Breast epithelium (tissue), 3 donors: Measurements from ENCODE around the gene PRPF40A.

Experiments
- POLR2A ChIP-seq: fragments of 450-650 bp; IDR thresholded peaks from one replicate; pipeline ENCODE4 v1.6.1; 2016; ENCODE audit warnings: antibody characterized with exemption, mild to moderate bottlenecking, moderate library complexity
- POLR2AphosphoS5 ChIP-seq, 3 donors: sonication (generic); formaldehyde crosslinking; IDR thresholded peaks; one replicate each; pipeline ENCODE4 v1.6.1; 2017; ENCODE audit warnings: antibody characterized with exemption in 3 of 3

DNA sequence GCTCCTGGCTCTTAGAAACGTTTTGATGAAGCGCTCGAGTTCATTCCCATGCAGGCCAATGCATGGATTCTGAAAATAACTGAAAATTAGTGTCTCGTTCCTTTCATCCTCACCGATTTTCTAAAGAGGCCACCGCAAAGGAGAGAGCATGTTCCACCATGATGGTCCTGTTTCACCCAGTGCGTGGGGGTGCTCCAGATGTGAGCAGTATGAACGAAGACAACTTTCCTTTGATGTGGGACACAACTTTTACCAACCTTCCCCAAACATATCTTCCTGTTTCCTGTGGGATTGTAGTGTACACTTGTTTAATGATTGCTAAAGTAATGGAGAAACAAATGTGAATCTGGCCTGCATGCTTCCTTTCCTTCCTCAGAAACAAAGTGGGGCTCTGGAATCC lies 114.5 kb downstream of the PRPF40A start:
- TF ChIP-seq POLR2A (no peak), POLR2AphosphoS5 (IDR thresholded peaks at IDR 0.05) (no peak)
